ENCODE measurements around the gene GARRE1. TPM values are rescaled to one million over a fixed set of nuclear protein-coding genes. Genes with fewer than 3 reads are reported as not detected.
"Not testable (repeated sequence)": the region's sequence is repeated elsewhere in the genome, so short reads cannot be mapped to it uniquely, and the experiment has no call there.

GARRE1 gene, protein sequence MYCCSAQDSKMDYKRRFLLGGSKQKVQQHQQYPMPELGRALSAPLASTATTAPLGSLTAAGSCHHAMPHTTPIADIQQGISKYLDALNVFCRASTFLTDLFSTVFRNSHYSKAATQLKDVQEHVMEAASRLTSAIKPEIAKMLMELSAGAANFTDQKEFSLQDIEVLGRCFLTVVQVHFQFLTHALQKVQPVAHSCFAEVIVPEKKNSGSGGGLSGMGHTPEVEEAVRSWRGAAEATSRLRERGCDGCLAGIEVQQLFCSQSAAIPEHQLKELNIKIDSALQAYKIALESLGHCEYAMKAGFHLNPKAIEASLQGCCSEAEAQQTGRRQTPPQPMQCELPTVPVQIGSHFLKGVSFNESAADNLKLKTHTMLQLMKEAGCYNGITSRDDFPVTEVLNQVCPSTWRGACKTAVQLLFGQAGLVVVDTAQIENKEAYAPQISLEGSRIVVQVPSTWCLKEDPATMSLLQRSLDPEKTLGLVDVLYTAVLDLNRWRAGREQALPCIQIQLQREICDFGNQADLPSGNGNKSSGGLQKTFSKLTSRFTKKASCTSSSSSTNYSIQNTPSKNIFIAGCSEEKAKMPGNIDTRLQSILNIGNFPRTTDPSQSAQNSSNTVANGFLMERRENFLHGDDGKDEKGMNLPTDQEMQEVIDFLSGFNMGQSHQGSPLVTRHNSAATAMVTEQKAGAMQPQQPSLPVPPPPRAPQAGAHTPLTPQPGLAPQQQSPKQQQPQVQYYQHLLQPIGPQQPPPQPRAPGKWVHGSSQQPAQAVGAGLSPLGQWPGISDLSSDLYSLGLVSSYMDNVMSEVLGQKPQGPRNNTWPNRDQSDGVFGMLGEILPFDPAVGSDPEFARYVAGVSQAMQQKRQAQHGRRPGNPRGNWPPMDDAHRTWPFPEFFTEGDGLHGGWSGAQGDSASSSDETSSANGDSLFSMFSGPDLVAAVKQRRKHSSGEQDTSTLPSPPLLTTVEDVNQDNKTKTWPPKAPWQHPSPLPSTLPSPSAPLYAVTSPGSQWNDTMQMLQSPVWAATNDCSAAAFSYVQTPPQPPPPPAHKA (N-terminal part only)
- 10 to 100 TPM; 16.7 to 27.8 (median 22.7) TPM for total RNA-seq

DNA sequence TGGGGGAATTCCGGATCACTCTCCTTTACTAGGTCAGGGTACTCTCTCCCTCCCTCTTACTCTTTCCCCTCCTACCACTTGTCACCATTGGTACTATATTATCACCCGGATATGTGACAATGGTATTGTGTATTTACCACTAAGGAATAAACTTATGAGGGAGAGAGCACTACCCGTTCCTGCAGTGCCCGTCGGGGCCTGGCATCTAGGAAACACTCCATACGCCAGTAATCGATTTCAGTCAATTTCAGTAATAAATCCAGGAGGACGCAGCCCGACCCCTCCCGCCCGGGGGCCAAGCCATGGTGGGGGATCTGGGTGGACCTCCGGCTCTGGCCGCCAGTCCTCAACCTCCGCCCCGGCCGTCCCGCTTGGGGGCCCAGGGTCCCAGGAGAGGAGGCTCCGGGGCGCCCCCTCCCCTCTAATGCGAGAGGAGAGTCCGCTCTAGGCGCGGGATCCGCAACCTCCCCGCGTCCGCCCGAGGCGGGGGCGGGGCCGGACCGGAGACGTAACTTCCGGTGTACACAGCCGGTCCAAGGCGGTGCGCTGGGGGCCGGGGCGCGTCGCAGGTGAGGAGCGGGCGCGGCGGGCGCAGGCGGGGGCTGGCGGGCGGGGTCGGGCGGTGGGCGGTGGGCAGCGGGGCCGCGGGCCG lies at the start of gene GARRE1:
GARRE1 (plus strand) TSS at position 509 of the 652 bp plus-strand sequence. CDS start 45,920 bp downstream, outside the sequence.
- Histone ChIP-seq H3K27ac (peak within 1 kb of the TSS; percentile 92 to 94 (median 92)), H3K9me3 (no peaks in the 10 kb centered on the region), H3K27me3 (no peaks in the 10 kb centered on the region), H3K4me1 (peaks cover under 1 to 23% (median 16%) of the 10 kb centered on the region in 4 donors), H3K4me3 (peak within 1 kb of the TSS; percentile 71 to 97 (median 91)), H3K36me3 (no peaks in the 10 kb centered on the region)
- peak; percentile 92 for DNase-seq
- 0% methylated on average over 1 to 22 of the region's 56 CpGs for WGBS, 2 donors (ENCODE audit: low coverage in 1 of 2)
- TF ChIP-seq POLR2A (IDR thresholded peaks at IDR 0.05) (peak; percentile 89), EP300 (IDR thresholded peaks at IDR 0.05; ENCODE audit: low read depth) (no peak), POLR2AphosphoS5 (IDR thresholded peaks at IDR 0.05) (peak; percentile 88 to 97 (median 94))
- TF ChIP-seq, protein P1, sequence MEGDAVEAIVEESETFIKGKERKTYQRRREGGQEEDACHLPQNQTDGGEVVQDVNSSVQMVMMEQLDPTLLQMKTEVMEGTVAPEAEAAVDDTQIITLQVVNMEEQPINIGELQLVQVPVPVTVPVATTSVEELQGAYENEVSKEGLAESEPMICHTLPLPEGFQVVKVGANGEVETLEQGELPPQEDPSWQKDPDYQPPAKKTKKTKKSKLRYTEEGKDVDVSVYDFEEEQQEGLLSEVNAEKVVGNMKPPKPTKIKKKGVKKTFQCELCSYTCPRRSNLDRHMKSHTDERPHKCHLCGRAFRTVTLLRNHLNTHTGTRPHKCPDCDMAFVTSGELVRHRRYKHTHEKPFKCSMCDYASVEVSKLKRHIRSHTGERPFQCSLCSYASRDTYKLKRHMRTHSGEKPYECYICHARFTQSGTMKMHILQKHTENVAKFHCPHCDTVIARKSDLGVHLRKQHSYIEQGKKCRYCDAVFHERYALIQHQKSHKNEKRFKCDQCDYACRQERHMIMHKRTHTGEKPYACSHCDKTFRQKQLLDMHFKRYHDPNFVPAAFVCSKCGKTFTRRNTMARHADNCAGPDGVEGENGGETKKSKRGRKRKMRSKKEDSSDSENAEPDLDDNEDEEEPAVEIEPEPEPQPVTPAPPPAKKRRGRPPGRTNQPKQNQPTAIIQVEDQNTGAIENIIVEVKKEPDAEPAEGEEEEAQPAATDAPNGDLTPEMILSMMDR (IDR thresholded peaks at IDR 0.05) = no peak
- in situ Hi-C loops (cut with MboI; ENCODE audit: low pct_ligation_motif_present in 1 of 4, low pct_unique_long_range_greater_than_20kb in 1 of 4, low sequenced_read_pairs in 3 of 4) = no loop called here
- intact Hi-C loops (cut with DNase I; ENCODE audit: low total_unique reads) = no loop called here

DNA sequence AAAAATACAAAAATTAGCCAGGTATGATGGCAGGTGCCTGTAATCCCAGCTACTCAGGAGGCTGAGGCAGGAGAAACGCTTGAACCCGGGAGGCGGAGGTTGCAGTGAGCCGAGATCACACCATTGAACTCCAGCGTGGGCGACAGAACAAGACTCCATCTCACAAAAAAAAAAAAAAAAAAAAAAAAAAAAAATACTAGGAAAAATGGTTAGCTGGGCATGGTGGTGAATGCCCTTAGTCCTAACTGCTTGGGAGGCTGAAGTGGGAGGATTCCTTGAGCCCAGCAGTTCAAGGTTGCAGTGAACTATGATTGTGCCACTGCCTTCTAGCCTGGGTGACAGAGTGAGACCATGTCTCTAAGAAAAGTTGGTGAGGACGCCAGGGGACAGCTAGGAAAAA lies 49.0 kb upstream of the GARRE1 start:
- in situ Hi-C loops (cut with MboI; ENCODE audit: low pct_ligation_motif_present in 1 of 4, low pct_unique_long_range_greater_than_20kb in 1 of 4, low sequenced_read_pairs in 3 of 4); intact Hi-C loops (cut with DNase I; ENCODE audit: low total_unique reads); H3K27me3 ChIP-seq; H3K27ac ChIP-seq; H3K9me3 ChIP-seq; H3K4me3 ChIP-seq; DNase-seq; H3K4me1 ChIP-seq: not testable (repeated sequence)
- H3K36me3 ChIP-seq = peaks cover 0 to 33% (median 5%) of the 10 kb centered on the region in 4 donors
- WGBS, 2 donors (ENCODE audit: low coverage in 1 of 2) = 94 to 100% methylated on average over 2 to 7 of the region's 7 CpGs

DNA sequence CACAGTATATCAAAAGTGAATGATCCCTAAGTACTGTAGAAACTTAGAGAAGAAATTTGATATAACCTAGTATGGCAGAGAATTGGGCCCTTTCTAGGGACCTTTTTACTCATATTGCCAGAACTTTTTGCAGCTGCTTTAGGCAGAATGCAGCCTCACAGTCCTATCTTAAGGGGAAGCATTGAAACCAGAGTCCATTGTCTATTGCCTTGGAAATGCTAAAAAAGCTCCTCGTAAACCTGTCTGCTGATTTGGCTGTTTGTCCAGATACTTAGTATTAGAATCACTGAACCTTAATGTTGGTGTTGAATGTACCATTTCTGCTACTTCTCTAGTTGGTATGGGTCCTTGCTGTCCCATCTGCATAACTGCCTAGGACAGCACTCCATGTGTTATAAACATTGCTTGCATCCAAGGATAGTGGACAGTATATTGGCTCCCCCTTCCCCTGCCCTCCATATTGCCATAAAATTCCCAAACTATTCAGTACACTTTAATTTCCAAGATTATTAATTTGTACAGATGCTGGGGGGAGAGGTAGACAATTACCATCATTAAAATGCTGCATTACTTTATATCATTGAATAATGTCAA lies 46.0 kb upstream of the GARRE1 start:
- H3K4me1 ChIP-seq = no peaks in the 10 kb centered on the region
- TF ChIP-seq EP300 (IDR thresholded peaks at IDR 0.05; ENCODE audit: low read depth) (no peak), POLR2A (IDR thresholded peaks at IDR 0.05) (no peak), POLR2AphosphoS5 (IDR thresholded peaks at IDR 0.05) (no peak)
- TF ChIP-seq, protein P1 (IDR thresholded peaks at IDR 0.05) = no peak
- no peak for DNase-seq
- peaks cover 0 to 39% (median 11%) of the 10 kb centered on the region in 4 donors for H3K36me3 ChIP-seq
- intact Hi-C loops (cut with DNase I; ENCODE audit: low total_unique reads) = no loop called here
- no peaks in the 10 kb centered on the region for H3K9me3 ChIP-seq
- H3K27ac ChIP-seq = no peak overlapping the region
- H3K4me3 ChIP-seq = no peak overlapping the region
- no peaks in the 10 kb centered on the region for H3K27me3 ChIP-seq
- in situ Hi-C loops (cut with MboI; ENCODE audit: low pct_ligation_motif_present in 1 of 4, low pct_unique_long_range_greater_than_20kb in 1 of 4, low sequenced_read_pairs in 3 of 4) = no loop called here
- WGBS, 2 donors (ENCODE audit: low coverage in 1 of 2) = 92 to 100% methylated on average over 1 of the region's 1 CpG

DNA sequence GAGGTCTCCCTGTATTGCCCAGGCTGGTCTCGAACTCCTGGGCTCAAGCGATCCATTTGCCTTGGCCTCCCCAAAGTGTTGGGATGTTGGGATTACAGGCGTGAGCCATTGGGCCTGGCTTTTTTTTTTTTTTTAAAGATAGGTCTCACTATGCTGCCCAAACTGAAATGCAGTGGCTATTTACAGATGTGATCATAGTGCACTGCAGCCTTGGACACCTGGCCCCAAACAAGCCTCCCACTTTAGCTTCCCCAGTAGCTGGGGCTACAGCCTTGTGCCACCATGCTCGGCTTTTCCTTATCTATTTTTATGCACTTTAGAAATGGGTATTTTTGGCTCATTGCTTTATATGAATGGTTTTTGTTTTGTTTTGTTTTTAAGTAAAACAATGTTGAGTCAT lies 44.6 kb upstream of the GARRE1 start:
- TF ChIP-seq EP300 (IDR thresholded peaks at IDR 0.05; ENCODE audit: low read depth) (no peak), POLR2A (IDR thresholded peaks at IDR 0.05) (no peak), POLR2AphosphoS5 (IDR thresholded peaks at IDR 0.05) (no peak)
- TF ChIP-seq, protein P1 (IDR thresholded peaks at IDR 0.05) = no peak
- Histone ChIP-seq H3K9me3 (no peaks in the 10 kb centered on the region), H3K27me3 (no peaks in the 10 kb centered on the region), H3K4me1 (no peaks in the 10 kb centered on the region), H3K4me3 (no peak overlapping the region), H3K36me3 (peaks cover 0 to 45% (median 11%) of the 10 kb centered on the region in 4 donors), H3K27ac (no peak overlapping the region)
- no peak for DNase-seq
- in situ Hi-C loops (cut with MboI; ENCODE audit: low pct_ligation_motif_present in 1 of 4, low pct_unique_long_range_greater_than_20kb in 1 of 4, low sequenced_read_pairs in 3 of 4) = no loop called here
- 75 to 96% methylated on average over 4 of the region's 4 CpGs for WGBS, 2 donors (ENCODE audit: low coverage in 1 of 2)
- intact Hi-C loops (cut with DNase I; ENCODE audit: low total_unique reads) = no loop called here

Measured in transverse colon (tissue), 4 donors.